ENCODE results near the gene FAM120C.

Gene FAM120C, protein sequence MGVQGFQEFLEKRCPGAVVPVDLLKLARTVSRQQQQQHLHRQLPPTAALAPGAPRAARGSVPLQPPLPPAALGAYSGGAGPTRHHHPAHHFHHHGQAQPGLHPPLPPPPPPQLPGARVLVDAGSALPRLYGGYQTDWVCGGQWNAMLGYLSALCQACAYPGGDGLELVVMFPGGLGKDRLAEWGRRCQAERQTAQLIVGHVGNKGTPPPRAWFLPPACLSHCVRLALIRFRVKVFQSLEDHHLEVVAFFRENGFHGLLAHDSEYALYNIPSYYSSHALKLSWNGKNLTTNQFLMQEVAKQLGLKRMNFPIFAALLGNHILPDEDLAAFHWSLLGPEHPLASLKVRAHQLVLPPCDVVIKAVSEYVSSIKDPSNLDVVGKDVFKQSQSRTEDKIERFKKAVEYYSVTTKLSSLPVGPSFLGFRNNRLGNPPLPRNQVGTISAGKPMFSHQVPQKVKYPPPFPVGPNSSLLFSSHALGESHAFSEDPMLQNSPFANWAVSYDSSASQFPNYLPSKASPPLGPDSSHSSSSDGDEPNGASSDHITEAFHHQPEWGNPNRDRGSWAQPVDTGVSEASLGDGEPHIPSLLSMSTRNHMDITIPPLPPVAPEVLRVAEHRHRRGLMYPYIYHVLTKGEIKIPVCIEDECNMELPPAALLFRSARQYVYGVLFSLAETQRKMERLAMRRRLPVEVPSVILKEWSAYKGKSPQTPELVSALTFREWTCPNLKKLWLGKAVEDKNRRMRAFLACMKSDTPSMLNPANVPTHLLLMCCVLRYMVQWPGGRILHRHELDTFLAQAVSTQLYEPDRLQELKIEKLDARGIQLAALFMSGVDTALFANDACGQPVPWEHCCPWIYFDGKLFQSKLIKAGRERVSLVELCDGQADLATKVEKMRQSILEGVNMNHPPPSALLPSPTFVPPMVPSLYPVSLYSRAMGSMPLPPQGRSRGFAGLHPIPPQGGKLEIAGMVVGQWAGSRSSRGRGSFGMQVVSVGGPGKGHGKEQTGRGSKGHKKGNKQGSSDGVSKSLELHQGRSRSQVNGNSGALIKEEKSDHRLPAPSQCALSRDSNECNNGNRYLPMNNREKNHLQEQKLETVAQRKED

GRCh38 chrX:54182864-54183613, at the start of gene FAM120C:
FAM120C (minus strand) TSS chrX:54183254; CDS start chrX:54183198, 56 bp downstream.
- peak; percentile 58 for DNase-seq

DNA sequence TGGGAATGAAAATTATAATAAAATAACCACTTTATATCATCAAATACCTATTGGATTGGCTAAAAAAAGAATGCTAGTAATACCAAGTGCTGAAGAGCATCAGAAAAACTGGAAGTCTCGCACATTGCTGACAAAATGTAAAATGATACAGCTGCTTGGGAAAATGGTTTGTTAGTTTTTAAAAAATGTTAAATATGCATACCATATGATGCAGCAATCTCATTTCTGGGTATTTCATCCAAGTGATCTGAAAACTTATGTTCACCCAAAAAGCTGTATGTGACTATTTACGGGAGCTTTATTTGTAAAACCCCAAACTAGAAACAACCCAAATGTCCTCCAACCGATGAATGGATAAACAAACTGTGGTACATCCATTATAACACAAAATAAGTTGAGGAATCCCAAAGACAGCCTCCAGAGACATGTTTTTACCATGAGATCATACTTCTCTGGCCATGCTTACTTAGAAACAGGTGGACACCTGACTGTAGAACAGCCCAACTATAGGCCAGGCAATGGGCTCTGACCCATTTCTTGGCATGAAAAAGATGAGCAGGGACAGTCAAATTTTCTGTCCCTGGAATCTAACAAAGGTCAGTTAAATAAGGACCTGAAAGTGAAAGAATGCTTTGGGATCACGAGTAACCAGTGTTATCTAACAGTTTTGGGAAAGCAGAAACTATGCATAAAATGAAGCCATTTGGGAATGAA, 47.5 kb upstream of the FAM120C start:
- peak; percentile 25 for DNase-seq

DNA sequence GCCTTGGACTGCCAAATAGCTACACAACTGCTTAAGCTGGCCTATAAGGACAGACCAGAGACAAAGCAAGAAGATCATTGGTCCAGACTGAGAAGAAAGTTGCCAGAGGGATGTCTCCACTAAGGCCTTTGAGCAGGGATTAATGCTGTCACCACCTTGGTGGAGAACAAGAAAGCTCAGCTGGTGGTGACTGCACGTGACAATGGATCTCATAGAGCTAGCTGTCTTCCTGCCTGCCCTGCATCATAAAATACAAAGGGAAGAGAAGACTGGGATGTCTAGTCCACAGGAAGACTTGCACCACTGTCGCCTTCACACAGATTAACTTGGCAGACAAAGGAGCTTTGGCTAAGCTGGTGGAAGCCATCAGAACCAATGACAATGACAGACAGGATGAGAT, 40.5 kb upstream of the FAM120C start:
- no peak for DNase-seq

- no peak for DNase-seq
Measured at GRCh38 chrX:54213603-54214002, 30.5 kb upstream of the FAM120C start.

DNA sequence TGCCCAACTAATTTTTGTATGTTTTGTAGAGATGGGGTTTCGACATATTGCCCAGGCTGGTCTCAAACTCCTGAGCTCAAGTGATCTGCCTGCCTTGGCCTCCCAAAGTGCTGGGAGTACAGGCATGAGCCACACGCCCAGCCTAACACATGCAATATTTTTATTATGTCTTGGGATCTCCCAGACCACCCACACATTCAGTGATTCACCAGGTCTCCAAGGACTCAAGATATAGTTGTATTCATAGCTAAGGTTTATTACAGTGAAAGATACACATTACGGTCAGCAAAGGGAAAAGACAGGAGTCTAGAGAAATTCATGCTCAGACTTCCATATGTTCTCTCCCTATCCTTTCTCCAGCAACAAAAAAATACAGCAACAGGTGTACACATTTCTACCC, 25.5 kb upstream of the FAM120C start:
- no peak for DNase-seq

DNA sequence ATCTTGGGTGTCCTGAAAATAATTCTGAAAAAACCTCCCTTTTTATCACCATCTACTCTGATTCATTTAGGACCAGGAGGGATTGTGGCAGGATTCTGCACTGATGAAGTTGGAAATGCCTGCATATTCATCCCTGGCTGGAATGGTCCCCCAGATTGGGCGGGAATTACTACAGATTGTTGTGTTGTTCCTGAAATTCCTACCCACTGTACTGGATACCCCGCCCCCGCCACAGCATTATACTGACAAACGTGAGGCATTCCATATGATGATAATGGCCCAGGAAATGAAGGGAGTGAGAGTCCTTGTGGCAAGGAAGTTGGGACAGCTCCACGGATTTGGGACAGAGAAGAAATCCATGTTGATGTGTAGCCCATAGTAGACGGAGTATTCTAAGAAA, 15.2 kb upstream of the FAM120C start:
- DNase-seq: no peak

DNA sequence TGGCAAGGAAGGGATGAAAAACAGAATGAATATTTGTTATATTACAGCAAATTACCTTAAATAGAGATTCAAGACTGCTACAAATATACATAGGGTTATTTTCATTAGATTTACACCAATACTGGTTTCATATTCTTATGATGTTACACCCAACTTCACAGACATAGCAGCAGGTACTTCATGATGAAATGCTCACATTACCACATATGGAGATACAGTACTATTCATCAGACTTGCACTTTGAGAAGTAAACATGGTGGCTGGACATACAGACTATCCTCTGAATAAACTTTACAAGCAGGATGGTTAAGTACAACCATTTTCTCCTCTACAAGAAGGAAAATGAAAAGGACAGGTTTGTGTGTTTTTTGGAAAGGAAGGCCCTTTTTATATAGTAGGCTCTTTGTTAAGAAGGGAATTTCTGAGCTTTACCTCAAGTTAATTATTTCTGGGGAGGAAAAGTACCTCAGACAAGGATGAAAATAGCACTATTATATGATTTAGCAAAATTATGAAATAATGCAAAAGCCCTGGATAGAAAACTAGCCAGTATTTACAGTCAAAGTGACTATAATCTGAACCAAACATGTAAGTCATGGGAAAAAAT, 12.0 kb upstream of the FAM120C start:
- DNase-seq: no peak

- no peak for DNase-seq
Measured at GRCh38 chrX:54193085-54193821, 10.2 kb upstream of the FAM120C start.

DNA sequence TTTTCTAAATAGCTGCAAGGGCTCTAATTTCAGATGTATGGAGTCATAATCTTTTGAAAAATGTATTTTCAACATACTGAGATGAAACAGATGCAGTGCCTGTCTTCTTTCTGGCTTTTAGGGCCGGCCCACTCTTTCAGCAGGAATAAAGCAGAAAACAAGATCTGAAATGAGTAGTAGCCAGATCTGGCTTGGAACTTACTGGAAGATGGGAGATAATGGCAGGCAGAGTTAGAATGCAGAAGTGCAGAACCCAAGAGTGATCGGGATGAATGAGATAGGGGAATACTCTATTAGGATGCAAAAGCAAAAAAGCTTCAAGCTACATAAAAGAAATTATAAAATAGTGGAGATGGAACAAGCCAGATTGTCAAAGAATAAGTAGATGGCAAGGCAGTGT, 1.4 kb upstream of the FAM120C start:
- DNase-seq: no peak

GRCh38 chrX:54182194-54182863, 725 bp downstream of the FAM120C start:
- DNase-seq: peak; percentile 33

DNA sequence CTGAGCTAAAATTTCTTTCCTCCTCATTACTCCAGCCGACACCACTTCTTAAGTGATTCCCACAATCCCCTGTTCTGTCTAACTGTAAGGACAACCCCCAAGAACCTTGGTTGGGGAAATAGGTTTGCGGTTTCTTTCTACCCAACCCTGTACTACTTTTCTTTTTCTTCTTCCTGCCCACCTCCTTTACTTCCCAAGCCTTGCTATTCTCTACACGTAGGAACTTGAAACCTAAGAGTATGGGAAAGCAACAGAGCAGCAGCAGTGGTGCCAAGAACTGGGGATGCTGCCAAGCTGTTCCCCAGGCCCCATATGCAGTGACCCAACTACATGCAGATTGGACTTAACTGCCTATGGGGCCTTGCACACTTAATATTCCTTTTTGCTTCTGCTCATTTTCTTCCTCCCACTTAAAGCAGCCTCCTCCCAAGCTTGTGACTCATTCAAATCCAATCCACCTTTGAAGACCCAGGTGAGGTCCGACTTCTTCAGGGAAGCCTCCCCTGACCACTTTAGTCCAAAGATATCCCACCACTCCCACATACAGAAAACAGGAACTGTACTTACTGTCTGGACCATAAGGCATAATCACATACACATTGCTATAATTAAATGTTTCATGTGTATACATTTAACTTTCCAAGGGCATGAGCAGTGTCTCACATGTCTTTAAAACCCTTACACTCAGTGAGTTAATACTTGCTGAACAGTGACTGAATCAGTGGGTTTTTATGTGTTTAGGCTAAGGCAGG, 1.7 kb downstream of the FAM120C start:
- DNase-seq: no peak

DNA sequence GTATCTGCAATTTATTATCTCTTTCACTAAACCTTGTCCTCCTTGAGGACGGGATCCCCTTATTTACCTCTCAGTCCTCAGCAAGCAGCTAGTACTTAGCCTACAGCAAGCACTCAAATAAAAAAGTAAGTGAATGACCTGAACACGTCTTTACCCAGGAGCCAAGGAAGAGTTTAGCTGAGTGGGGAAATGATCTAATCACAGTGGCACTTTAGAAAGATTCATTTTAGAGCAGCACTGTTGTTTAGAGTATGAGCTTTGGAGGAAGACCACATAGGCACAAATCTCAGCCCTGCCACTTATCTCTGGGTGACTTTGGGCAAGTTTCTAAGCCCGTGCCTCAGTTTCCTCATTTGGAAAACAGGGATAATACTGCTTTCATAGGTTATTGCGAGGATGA, 2.7 kb downstream of the FAM120C start:
- DNase-seq: peak; percentile 25

DNA sequence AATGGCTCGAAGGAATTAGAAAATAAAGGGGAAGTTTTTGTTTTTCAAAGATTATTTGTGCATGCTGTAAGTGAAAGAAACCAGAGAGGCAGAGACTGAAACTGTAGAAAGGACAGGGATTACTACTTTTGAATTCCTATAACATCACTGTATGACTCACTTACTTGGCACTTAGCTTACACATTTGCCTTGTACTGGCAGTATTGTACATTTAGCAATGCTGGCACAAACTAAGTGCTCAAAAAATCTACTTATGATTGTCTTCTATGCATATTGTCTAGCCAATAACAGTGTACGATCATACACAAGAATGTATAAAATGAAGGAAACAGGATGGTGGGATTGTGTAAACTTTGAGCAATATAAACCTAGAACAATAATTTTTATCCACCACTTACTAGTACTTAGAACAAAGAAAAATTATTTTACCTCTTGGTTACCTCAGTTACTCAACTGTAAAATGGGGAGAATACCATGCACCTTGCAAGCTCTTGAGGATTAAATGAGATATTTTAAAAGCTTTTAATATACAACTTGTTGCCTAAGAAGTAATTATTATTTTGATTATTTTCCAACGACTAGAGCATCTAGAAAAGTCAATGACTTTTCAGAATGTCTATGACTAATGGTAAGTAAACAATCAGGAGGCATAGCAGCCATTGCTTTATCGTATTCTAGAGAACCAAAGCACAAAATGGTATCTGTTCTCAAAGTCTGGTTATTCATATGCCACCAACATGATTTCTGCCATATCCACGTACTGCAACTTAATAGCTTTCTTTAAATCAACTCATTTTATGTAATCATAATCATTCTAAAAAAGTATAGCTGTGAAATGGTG, 4.7 kb downstream of the FAM120C start:
- peak; percentile 73 for DNase-seq

DNA sequence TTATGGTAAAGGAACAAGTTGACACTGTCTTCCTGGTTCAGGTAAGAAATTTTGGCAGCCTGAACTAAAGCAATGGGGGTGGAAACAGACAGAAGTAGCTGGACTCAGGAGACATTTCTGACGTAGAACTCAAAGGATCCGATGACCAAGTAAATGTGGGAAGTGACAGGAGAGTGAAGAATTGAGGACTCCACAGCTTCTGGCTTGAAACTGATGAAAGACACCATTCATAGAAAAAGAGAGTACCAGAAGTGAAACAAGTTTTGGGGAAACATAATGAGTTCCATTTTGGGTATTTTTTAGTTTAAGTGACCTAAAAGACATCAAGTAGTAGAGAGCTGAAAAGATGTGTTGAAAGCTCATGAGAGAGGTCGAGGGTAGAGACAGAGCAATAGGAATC, 5.7 kb downstream of the FAM120C start:
- no peak for DNase-seq

DNA sequence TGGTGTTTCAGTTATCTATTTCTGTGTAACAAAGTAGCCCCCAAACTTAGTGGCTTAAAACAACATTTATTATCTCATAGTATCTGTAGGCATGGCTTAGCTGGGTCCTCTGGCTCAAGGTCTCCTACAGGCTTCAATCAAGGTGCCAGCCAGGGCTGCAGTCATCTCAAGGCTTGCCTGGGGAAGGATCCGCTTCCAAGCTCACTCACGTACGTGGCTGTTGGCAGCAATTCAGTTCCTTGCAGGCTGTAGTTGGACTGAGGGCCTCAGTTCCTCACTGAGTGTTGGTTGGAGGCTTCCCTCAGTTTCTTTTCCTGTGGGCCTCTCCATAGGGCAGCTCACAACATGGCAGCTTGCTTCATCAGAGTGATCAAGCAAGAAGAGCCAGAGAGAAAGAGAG, 9.3 kb downstream of the FAM120C start:
- no peak for DNase-seq

DNA sequence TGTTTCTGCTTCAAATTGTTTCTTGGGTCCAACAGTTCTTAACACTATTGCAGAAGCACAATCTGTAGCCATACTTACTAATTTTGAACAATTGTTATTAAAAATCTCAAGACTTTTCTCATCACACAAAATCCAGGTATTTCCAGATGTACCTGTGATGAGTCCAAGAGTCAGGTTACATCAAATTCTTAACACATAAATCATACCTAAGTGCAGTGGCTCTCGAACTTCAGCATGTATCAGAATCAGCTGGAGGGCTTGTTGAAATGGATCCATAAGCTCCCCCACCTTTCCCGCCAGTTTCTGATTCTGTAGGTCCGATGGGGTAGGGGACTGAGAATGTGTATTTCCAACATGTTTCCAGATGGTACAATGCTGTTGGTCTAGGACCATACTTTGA, 10.6 kb downstream of the FAM120C start:
- DNase-seq: no peak

- peak; percentile 63 for DNase-seq
Measured at GRCh38 chrX:54171527-54172250, 11.4 kb downstream of the FAM120C start.

- DNase-seq: no peak
Measured at GRCh38 chrX:54171091-54171490, 12.0 kb downstream of the FAM120C start.

Data from HCEC 1CT (cell line).